T-helper 1 cell treated with Interleukin-12 subunit alpha and Interleukin-12 subunit beta and Interleukin-4 antibody, amounts not matched to agents 30 μg/mL and 1 μg/mL, for 36 hours (primary cell): Measurements from ENCODE around the gene ONECUT3.
A peak's percentile ranks its signal among the peaks of the same experiment; 100 is the strongest.

Experiments used
- H3K27ac Mint-ChIP-seq: one replicate; pipeline ENCODE4 v1.8.0; 2021; ENCODE audit warnings: mild to moderate bottlenecking, mixed read lengths
- H3K27me3 Mint-ChIP-seq: one replicate; pipeline ENCODE4 v1.8.0; 2021; ENCODE audit warnings: low read depth, mixed read lengths
- H3K36me3 Mint-ChIP-seq: one replicate; pipeline ENCODE4 v1.8.0; 2021; ENCODE audit warnings: low read depth, mixed read lengths
- H3K4me1 Mint-ChIP-seq: one replicate; pipeline ENCODE4 v1.8.0; 2021; ENCODE audit warnings: low read depth, mixed read lengths
- H3K4me3 Mint-ChIP-seq: one replicate; pipeline ENCODE4 v1.8.0; 2021; ENCODE audit warnings: mild to moderate bottlenecking, moderate library complexity, mixed read lengths
- H3K9me3 Mint-ChIP-seq: one replicate; pipeline ENCODE4 v1.8.0; 2021; ENCODE audit warnings: mixed read lengths

The ONECUT3 gene

GRCh38 chr19:1813192-1814182 is 60.2 kb downstream of the ONECUT3 start:
- peak overlapping the region; percentile 85 for H3K4me3 Mint-ChIP-seq
- H3K9me3 Mint-ChIP-seq, result no peaks in the 10 kb centered on the region
- peaks cover 3% of the 10 kb centered on the region for H3K36me3 Mint-ChIP-seq
- H3K4me1 Mint-ChIP-seq, result peaks cover 16% of the 10 kb centered on the region
- no peaks in the 10 kb centered on the region for H3K27me3 Mint-ChIP-seq
- peak overlapping the region; percentile 90 for H3K27ac Mint-ChIP-seq

DNA sequence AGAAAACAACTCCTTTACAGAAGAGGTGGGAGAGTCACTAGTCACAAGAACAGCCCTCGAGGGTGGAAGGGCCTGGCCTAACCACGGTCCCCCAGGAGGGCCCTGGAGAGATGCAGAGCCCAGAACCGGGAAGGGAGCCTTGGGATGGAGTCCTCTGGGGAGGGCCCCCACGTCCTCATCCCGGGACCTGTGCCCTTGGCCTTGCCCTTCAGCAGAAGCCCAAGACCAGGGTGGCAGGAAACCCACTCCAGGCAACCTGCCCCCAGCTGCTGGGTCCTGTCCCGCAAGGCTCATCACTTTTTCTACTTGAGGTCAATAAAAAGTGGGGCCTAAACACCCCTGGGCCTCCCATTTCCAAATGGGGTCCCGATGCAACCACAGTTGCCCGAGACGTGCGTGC is 61.1 kb downstream of the ONECUT3 start:
- no peaks in the 10 kb centered on the region for H3K27me3 Mint-ChIP-seq
- H3K36me3 Mint-ChIP-seq, result peaks cover 3% of the 10 kb centered on the region
- H3K9me3 Mint-ChIP-seq, result no peaks in the 10 kb centered on the region
- peaks cover 16% of the 10 kb centered on the region for H3K4me1 Mint-ChIP-seq
- H3K4me3 Mint-ChIP-seq, result no peak overlapping the region
- no peak overlapping the region for H3K27ac Mint-ChIP-seq

DNA sequence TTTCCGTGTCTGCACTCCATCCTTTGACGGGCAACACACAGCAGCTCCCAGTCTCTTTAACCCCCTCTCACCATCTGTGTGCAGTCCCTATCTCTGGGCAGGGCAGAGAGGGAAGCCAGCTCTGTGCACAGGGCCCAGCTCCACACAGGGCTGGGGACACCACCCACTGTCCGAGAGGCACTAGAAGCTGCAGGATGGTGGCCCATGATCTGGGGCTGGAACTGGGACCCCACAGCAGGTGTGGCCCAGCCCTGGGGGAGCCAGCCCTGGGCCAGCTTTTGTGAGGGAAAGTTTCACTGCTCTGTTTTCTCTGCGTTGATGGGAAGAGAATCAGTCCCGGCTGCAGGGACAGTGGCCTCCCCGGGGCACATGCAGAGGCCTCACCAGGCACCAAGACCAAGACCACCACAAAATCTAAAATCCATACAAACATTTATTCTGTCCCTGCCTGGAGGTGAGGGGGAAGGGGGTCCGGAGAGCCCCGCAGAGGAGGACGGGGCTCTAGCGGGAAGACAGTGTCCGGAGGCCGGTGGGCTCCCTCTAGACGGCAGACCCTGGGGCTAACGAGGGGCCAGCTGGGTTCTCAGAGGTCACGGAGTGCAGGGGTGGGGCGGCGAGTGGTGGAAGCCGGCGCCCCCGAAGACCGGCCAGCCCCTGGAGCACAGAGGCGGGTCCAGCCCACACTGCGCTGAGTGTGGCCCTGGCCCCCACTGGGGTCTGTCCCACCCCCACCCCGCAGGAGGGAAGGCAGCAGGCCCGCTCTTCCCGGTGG is 61.7 kb downstream of the ONECUT3 start:
- H3K4me1 Mint-ChIP-seq, result peaks cover 16% of the 10 kb centered on the region
- no peaks in the 10 kb centered on the region for H3K9me3 Mint-ChIP-seq
- H3K27me3 Mint-ChIP-seq, result no peaks in the 10 kb centered on the region
- H3K27ac Mint-ChIP-seq, result no peak overlapping the region
- no peak overlapping the region for H3K4me3 Mint-ChIP-seq
- H3K36me3 Mint-ChIP-seq, result peaks cover 3% of the 10 kb centered on the region

GRCh38 chr19:1815605-1816529 is 62.6 kb downstream of the ONECUT3 start:
- H3K4me3 Mint-ChIP-seq, result no peak overlapping the region
- peaks cover 13% of the 10 kb centered on the region for H3K4me1 Mint-ChIP-seq
- H3K9me3 Mint-ChIP-seq, result no peaks in the 10 kb centered on the region
- H3K27me3 Mint-ChIP-seq, result no peaks in the 10 kb centered on the region
- peaks cover 6% of the 10 kb centered on the region for H3K36me3 Mint-ChIP-seq
- H3K27ac Mint-ChIP-seq, result no peak overlapping the region

- no peaks in the 10 kb centered on the region for H3K9me3 Mint-ChIP-seq
- H3K27ac Mint-ChIP-seq, result no peak overlapping the region
- peaks cover 6% of the 10 kb centered on the region for H3K36me3 Mint-ChIP-seq
- H3K27me3 Mint-ChIP-seq, result no peaks in the 10 kb centered on the region
- no peak overlapping the region for H3K4me3 Mint-ChIP-seq
- H3K4me1 Mint-ChIP-seq, result peaks cover 11% of the 10 kb centered on the region
These were observed 63.4 kb downstream of the ONECUT3 start for GRCh38 chr19:1816530-1817298.

- H3K9me3 Mint-ChIP-seq, result no peaks in the 10 kb centered on the region
- H3K27ac Mint-ChIP-seq, result no peak overlapping the region
- no peaks in the 10 kb centered on the region for H3K27me3 Mint-ChIP-seq
- peaks cover 8% of the 10 kb centered on the region for H3K36me3 Mint-ChIP-seq
- H3K4me3 Mint-ChIP-seq, result no peak overlapping the region
- H3K4me1 Mint-ChIP-seq, result peaks cover 8% of the 10 kb centered on the region
These were observed 64.4 kb downstream of the ONECUT3 start for GRCh38 chr19:1817553-1818179.

- peaks cover 8% of the 10 kb centered on the region for H3K36me3 Mint-ChIP-seq
- H3K4me3 Mint-ChIP-seq, result no peak overlapping the region
- H3K27ac Mint-ChIP-seq, result no peak overlapping the region
- no peaks in the 10 kb centered on the region for H3K9me3 Mint-ChIP-seq
- H3K4me1 Mint-ChIP-seq, result peaks cover under 1% of the 10 kb centered on the region
- H3K27me3 Mint-ChIP-seq, result no peaks in the 10 kb centered on the region
These were observed 65.4 kb downstream of the ONECUT3 start for GRCh38 chr19:1818549-1819195.

DNA sequence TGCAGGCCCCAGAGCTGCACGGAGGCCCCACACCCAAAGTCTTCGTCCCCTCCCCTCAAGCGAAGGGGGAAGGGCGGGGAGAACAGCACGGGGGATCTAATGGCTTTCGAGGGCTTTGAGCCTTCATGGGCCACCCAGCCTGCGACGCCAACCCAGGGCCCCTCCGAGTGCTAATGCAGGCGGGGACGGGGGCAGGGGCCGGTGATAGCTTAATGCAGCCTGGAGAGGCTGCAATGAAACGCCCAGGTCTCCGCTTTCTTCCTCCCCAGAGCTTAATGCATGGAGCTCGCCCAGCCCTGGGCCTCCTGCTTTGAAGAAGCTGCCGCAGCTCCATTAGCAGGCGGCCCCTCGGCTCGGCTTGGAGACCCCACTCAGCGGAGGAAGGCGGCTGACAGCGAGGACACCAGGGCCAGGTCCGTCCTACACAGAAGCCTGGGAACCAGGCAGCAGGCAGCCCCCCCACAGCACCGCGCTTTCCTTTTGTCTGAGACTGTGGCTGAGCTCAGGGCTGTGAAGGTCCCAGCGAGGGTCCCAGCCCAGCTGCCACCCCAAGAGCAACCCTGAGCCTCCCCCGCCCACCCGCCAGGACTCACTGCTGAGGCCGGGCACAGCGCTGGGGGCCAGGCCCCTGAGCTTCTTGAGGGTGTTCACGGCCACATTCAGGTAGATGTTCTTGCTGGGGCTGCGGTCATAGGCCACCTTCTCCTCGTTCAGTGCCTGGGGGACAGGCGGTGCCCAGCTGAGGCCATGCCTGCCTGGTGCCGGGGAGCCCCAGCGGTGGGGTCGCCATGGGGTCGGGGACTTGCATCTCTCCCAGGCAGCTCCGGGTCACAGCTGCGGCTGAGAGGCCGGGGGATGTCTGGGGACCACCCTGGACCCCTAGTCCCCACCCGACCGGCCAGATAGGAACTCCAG is 66.3 kb downstream of the ONECUT3 start:
- no peak overlapping the region for H3K4me3 Mint-ChIP-seq
- H3K9me3 Mint-ChIP-seq, result no peaks in the 10 kb centered on the region
- no peaks in the 10 kb centered on the region for H3K4me1 Mint-ChIP-seq
- no peaks in the 10 kb centered on the region for H3K27me3 Mint-ChIP-seq
- peaks cover 8% of the 10 kb centered on the region for H3K36me3 Mint-ChIP-seq
- H3K27ac Mint-ChIP-seq, result no peak overlapping the region

GRCh38 chr19:1822210-1822609 is 68.9 kb downstream of the ONECUT3 start:
- H3K27me3 Mint-ChIP-seq, result no peaks in the 10 kb centered on the region
- no peak overlapping the region for H3K27ac Mint-ChIP-seq
- no peak overlapping the region for H3K4me3 Mint-ChIP-seq
- no peaks in the 10 kb centered on the region for H3K4me1 Mint-ChIP-seq
- no peaks in the 10 kb centered on the region for H3K9me3 Mint-ChIP-seq
- peaks cover 12% of the 10 kb centered on the region for H3K36me3 Mint-ChIP-seq

DNA sequence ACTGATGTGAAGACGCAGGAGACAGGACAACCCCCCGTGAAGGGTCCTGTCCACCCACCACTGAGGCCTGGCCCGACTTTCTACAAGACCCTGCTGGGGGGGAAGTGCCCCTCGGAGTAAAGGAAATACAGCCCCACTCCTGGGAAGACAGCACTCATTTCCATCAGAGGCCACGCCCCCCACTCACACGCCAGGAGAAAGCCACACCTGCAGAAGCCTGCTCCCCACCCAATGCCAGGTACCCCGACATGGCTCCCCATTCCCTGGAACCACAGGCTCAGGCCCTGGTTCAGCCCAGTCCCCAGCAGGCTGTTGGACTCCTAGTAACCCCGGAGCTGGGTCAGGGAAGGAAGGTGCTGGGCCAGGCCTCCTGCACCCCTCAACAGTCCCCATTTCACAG is 69.7 kb downstream of the ONECUT3 start:
- no peaks in the 10 kb centered on the region for H3K27me3 Mint-ChIP-seq
- H3K9me3 Mint-ChIP-seq, result no peaks in the 10 kb centered on the region
- peaks cover 11% of the 10 kb centered on the region for H3K36me3 Mint-ChIP-seq
- H3K27ac Mint-ChIP-seq, result no peak overlapping the region
- no peaks in the 10 kb centered on the region for H3K4me1 Mint-ChIP-seq
- no peak overlapping the region for H3K4me3 Mint-ChIP-seq

- no peaks in the 10 kb centered on the region for H3K27me3 Mint-ChIP-seq
These were observed 70.4 kb downstream of the ONECUT3 start for GRCh38 chr19:1823539-1824251.

GRCh38 chr19:1824252-1824622 is 70.9 kb downstream of the ONECUT3 start:
- Mint-ChIP-seq H3K27me3 (no peaks in the 10 kb centered on the region), H3K4me1 (no peaks in the 10 kb centered on the region), H3K36me3 (peaks cover 9% of the 10 kb centered on the region), H3K9me3 (no peaks in the 10 kb centered on the region), H3K4me3 (no peak overlapping the region), H3K27ac (no peak overlapping the region)

More at GRCh38 chr19:1823539-1824251, 70.4 kb downstream of the ONECUT3 start:
- Mint-ChIP-seq H3K27ac (no peak overlapping the region), H3K36me3 (peaks cover 9% of the 10 kb centered on the region), H3K4me3 (no peak overlapping the region), H3K9me3 (no peaks in the 10 kb centered on the region), H3K4me1 (no peaks in the 10 kb centered on the region)
